HepG2 (cell line): ENCODE results near the gene MAP3K14. TPM values are rescaled to one million over a fixed set of nuclear protein-coding genes. Genes with fewer than 3 reads are reported as not detected.
A peak's percentile ranks its signal among the peaks of the same experiment; 100 is the strongest.

Experiments used
- AGO1 ChIP-seq: fragments of 200-400 bp; formaldehyde crosslinking; IDR thresholded peaks from 2 replicates; pipeline ENCODE4 v1.6.1; 2017; ENCODE audit warnings: mild to moderate bottlenecking, low read depth, low read length, moderate library complexity; ENCODE audit not compliant: poor library complexity, severe bottlenecking
- MIER2 ChIP-seq: IDR thresholded peaks from 2 replicates; pipeline ENCODE4 v1.6.1; 2016; ENCODE audit warnings: missing biosample characterization, missing genetic modification reagents
- NONO ChIP-seq, 2 experiments: fragments of 450-650 bp in 1 of 2; sonication (generic) in 1 of 2; formaldehyde crosslinking in 1 of 2; IDR thresholded peaks in 1 of 2; conservative IDR thresholded peaks in 1 of 2; 2 replicates each; pipeline versions ENCODE4 v1.6.1 to v1.8.0; 2017 to 2022; ENCODE audit warnings: mild to moderate bottlenecking in 1 of 2, missing genetic modification reagents in 1 of 2, moderate library complexity in 1 of 2
- PATZ1 ChIP-seq: sonication (generic); formaldehyde crosslinking; IDR thresholded peaks from 2 replicates; pipeline ENCODE4 v1.4.0; 2020; ENCODE audit warnings: missing genetic modification reagents
- PHF20 ChIP-seq: sonication (generic); formaldehyde crosslinking; IDR thresholded peaks from 2 replicates; pipeline ENCODE4 v1.5.0; 2020; ENCODE audit warnings: mild to moderate bottlenecking, missing genetic modification reagents
- SOX6 ChIP-seq, 2 experiments: fragments of 450-650 bp in 1 of 2; sonication (generic) in 1 of 2; formaldehyde crosslinking in 1 of 2; IDR thresholded peaks; 2 replicates each; pipeline versions ENCODE4 v1.4.0 to v1.6.1; 2017 to 2020; ENCODE audit warnings: antibody characterized with exemption in 1 of 2, mild to moderate bottlenecking in 1 of 2, missing genetic modification reagents in 1 of 2
- WIZ ChIP-seq: sonication (generic); formaldehyde crosslinking; IDR thresholded peaks from 2 replicates; pipeline ENCODE4 v1.5.1; 2020; ENCODE audit warnings: mild to moderate bottlenecking, missing genetic modification reagents
- ZFP41 ChIP-seq: sonication (generic); formaldehyde crosslinking; IDR thresholded peaks from 2 replicates; pipeline ENCODE4 v1.4.0; 2020; ENCODE audit warnings: mild to moderate bottlenecking, missing genetic modification reagents, borderline replicate concordance
- ZFYVE20 ChIP-seq: sonication (generic); formaldehyde crosslinking; IDR thresholded peaks from 2 replicates; pipeline ENCODE4 v1.8.0; 2023; ENCODE audit warnings: low read depth, mild to moderate bottlenecking, moderate library complexity, missing genetic modification reagents, borderline replicate concordance
- ZNF180 ChIP-seq: sonication (generic); formaldehyde crosslinking; IDR thresholded peaks from 2 replicates; pipeline ENCODE4 v1.4.0; 2020; ENCODE audit warnings: low read depth, missing genetic modification reagents, borderline replicate concordance
- ZNF234 ChIP-seq: sonication (generic); formaldehyde crosslinking; conservative IDR thresholded peaks from 2 replicates; pipeline ENCODE4 v1.5.1; 2020; ENCODE audit warnings: mild to moderate bottlenecking, missing genetic modification reagents
- ZNF256 ChIP-seq: sonication (generic); formaldehyde crosslinking; conservative IDR thresholded peaks from 2 replicates; pipeline ENCODE4 v1.4.0; 2020; ENCODE audit warnings: missing genetic modification reagents
- ZNF354B ChIP-seq: sonication (generic); formaldehyde crosslinking; IDR thresholded peaks from 2 replicates; pipeline ENCODE4 v1.8.0; 2022; ENCODE audit warnings: mild to moderate bottlenecking, missing genetic modification reagents
- ZNF367 ChIP-seq: sonication (generic); formaldehyde crosslinking; IDR thresholded peaks from 2 replicates; pipeline ENCODE4 v1.4.0; 2020; ENCODE audit warnings: missing genetic modification reagents, borderline replicate concordance
- ZNF589 ChIP-seq: sonication (generic); formaldehyde crosslinking; conservative IDR thresholded peaks from 2 replicates; pipeline ENCODE4 v1.8.0; 2022; ENCODE audit warnings: mild to moderate bottlenecking, moderate library complexity, missing genetic modification reagents
- ZNF687 ChIP-seq: sonication (generic); formaldehyde crosslinking; IDR thresholded peaks from 2 replicates; pipeline ENCODE4 v1.5.1; 2020; ENCODE audit warnings: mild to moderate bottlenecking, missing genetic modification reagents, moderate library complexity
- polyA plus RNA-seq, 8 experiments: library from polyadenylated mRNA; depleted of rRNA in 3 of 8; stranded (reverse) in 7 of 8; unstranded in 1 of 8; fragments of >200 nt; fragmentation: Illumina TruSeq in 4 of 8; extraction: Trizol in 4 of 8; gene quantifications; 2 replicates each; pipeline versions ENCODE4 v1.2.1 to v1.2.3, GENCODE V29; 2011 to 2016; ENCODE audit warnings: low read depth in 4 of 8, missing spikeins in 1 of 8, mixed read lengths in 1 of 8; ENCODE audit not compliant: insufficient read depth in 1 of 8
- total RNA-seq, 5 experiments: library from RNA; depleted of rRNA; stranded (reverse); fragments of >200 nt; fragmentation: Illumina TruSeq; extraction: Trizol; gene quantifications; 2 replicates each; pipeline ENCODE4 v1.2.3, GENCODE V29; 2016; ENCODE audit warnings: low read depth in 1 of 5
- TF ChIP-seq, protein P1 (sequence below): sonication (generic); formaldehyde crosslinking; IDR thresholded peaks from 2 replicates; pipeline ENCODE4 v1.9.0; 2022; ENCODE audit warnings: low read depth, missing genetic modification reagents
- TF ChIP-seq, protein P2 (sequence below): sonication (generic); formaldehyde crosslinking; IDR thresholded peaks from 2 replicates; pipeline ENCODE4 v1.4.0; 2020; ENCODE audit warnings: low read depth, mild to moderate bottlenecking, missing genetic modification reagents

The MAP3K14 gene
- total and polyA plus RNA-seq, 2 of the 13 experiments (the other 11 are each of a cell fraction or from before 2014, with no cell fraction given): 2.6 TPM

DNA sequence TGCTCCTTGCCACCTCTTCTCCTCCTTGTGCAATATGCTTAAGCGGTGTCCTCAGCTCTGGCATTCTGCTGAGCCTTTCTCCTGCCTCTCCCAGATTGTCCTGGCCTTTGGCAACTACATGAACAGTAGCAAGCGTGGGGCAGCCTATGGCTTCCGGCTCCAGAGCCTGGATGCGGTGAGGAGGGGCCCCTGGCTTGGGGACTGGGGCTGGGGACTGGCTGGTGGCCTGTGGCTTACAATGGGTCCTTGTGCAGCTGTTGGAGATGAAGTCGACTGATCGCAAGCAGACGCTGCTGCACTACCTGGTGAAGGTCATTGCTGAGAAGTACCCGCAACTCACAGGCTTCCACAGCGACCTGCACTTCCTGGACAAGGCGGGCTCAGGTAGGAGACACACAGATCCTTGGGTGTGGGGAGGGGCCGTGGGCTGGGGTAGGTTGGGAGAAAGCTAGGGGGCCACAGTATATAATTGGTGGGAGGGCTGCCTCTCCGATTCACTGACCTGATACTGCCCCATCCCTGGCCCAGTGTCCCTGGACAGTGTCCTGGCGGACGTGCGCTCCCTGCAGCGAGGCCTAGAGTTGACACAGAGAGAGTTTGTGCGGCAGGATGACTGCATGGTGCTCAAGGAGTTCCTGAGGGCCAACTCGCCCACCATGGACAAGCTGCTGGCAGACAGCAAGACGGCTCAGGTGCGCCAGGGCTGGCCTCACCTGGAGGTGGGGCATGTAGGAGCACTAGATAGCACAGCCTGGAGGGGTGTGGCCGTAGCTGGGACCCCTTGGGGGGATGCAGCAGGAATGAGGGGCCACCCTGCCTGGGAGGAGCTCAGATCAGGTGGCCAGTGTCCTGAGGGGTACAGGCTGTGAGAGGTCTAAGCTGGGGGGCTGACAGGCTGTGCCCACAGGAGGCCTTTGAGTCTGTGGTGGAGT lies 71.8 kb downstream of the MAP3K14 start (continued):
- TF ChIP-seq, protein P1, sequence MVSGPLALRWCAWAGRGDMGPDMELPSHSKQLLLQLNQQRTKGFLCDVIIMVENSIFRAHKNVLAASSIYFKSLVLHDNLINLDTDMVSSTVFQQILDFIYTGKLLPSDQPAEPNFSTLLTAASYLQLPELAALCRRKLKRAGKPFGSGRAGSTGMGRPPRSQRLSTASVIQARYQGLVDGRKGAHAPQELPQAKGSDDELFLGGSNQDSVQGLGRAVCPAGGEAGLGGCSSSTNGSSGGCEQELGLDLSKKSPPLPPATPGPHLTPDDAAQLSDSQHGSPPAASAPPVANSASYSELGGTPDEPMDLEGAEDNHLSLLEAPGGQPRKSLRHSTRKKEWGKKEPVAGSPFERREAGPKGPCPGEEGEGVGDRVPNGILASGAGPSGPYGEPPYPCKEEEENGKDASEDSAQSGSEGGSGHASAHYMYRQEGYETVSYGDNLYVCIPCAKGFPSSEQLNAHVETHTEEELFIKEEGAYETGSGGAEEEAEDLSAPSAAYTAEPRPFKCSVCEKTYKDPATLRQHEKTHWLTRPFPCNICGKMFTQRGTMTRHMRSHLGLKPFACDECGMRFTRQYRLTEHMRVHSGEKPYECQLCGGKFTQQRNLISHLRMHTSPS (CRISPR knock-in tag): no peak
- TF ChIP-seq AGO1 (peak; percentile 35), ZNF354B (CRISPR knock-in tag) (no peak), ZNF234 (CRISPR knock-in tag) (no peak), ZNF687 (CRISPR knock-in tag) (peak; percentile 53), PATZ1 (CRISPR knock-in tag) (peak; percentile 34; the same call in 1 of the 2 replicates), ZNF589 (CRISPR knock-in tag) (no peak), NONO (IDR thresholded peaks at IDR 0.05) (no peak), NONO (CRISPR knock-in tag; conservative IDR thresholded peaks at IDR 0.05) (peak; percentile 67), ZNF180 (CRISPR knock-in tag) (no peak), ZFP41 (CRISPR knock-in tag) (no peak), MIER2 (CRISPR knock-in tag) (0 out of 2 replicates have a peak, but pooled peaks have one; percentile 9), ZFYVE20 (CRISPR knock-in tag) (no peak), WIZ (no peak), PHF20 (no peak), ZNF256 (CRISPR knock-in tag) (no peak), SOX6 (IDR thresholded peaks at IDR 0.05) (no peak), SOX6 (CRISPR knock-in tag; IDR thresholded peaks at IDR 0.05) (peak; percentile 24; the same call in 1 of the 2 replicates), ZNF367 (CRISPR knock-in tag) (no peak)
- TF ChIP-seq, protein P2, sequence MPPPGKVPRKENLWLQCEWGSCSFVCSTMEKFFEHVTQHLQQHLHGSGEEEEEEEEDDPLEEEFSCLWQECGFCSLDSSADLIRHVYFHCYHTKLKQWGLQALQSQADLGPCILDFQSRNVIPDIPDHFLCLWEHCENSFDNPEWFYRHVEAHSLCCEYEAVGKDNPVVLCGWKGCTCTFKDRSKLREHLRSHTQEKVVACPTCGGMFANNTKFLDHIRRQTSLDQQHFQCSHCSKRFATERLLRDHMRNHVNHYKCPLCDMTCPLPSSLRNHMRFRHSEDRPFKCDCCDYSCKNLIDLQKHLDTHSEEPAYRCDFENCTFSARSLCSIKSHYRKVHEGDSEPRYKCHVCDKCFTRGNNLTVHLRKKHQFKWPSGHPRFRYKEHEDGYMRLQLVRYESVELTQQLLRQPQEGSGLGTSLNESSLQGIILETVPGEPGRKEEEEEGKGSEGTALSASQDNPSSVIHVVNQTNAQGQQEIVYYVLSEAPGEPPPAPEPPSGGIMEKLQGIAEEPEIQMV (CRISPR knock-in tag): no peak
